IMR-90 (cell line): ENCODE results near the gene CNNM1. TPM values are rescaled to one million over a fixed set of nuclear protein-coding genes. Genes with fewer than 3 reads are reported as not detected.

Experiments used
- ATAC-seq: fragments of 200-7000 bp; cut with Tn5 transposase; 2 replicates; pipeline ENCODE4 v1.9.1; 2020; ENCODE audit warnings: low read depth, mild to moderate bottlenecking, moderate library complexity
- BruUV-seq: library from RNA; stranded (reverse); fragments of 400-500 nt; replicated peaks from 2 replicates; lab custom pipeline; 2021; lab: Mats Ljungman, UMichigan
- CTCF ChIA-PET: fragments of 300-600 bp; formaldehyde crosslinking; extraction: SDS; loops from one replicate; lab custom pipeline; 2021; ENCODE audit warnings: antibody characterized with exemption; lab: Yijun Ruan, JAX
- POLR2A ChIA-PET: fragments of 300-600 bp; sonication (Branson Sonifier 250); formaldehyde crosslinking; loops from one replicate; lab custom pipeline; 2022; ENCODE audit warnings: antibody characterized with exemption; ENCODE audit not compliant: unreplicated experiment; lab: Charles Lee
- DNase-seq: peaks from one replicate; pipeline ENCODE4 v3.0.0; 2013
- H2AFZ ChIP-seq: replicated peaks from 2 replicates; pipeline ENCODE3; 2013; ENCODE audit warnings: low read length, mild to moderate bottlenecking; ENCODE audit not compliant: poor library complexity
- H2AK5ac ChIP-seq: 2 replicates; pipeline ENCODE4 v1.6.1; 2013; ENCODE audit warnings: low read depth, low read length, inconsistent platforms
- H2AK9ac ChIP-seq: replicated peaks from 2 replicates; pipeline ENCODE3; 2013; ENCODE audit warnings: mild to moderate bottlenecking, low read depth, low read length, moderate library complexity; ENCODE audit not compliant: poor library complexity
- H2BK120ac ChIP-seq: 2 replicates; pipeline ENCODE4 v1.6.1; 2013; ENCODE audit warnings: low read depth, low read length, inconsistent platforms
- H2BK15ac ChIP-seq: 3 replicates; pipeline ENCODE4 v1.6.1; 2013; ENCODE audit warnings: low read depth, low read length, inconsistent platforms
- H2BK20ac ChIP-seq: 2 replicates; pipeline ENCODE4 v1.6.1; 2013; ENCODE audit warnings: low read depth, mild to moderate bottlenecking, inconsistent platforms, low read length, moderate library complexity
- H2BK5ac ChIP-seq: 2 replicates; pipeline ENCODE4 v1.6.1; 2013; ENCODE audit warnings: mild to moderate bottlenecking, low read depth, low read length, inconsistent platforms; ENCODE audit not compliant: poor library complexity, severe bottlenecking
- H3K14ac ChIP-seq: replicated peaks from 2 replicates; pipeline ENCODE4 v1.6.1; 2013; ENCODE audit warnings: low read depth, low read length, inconsistent platforms
- H3K18ac ChIP-seq: 2 replicates; pipeline ENCODE4 v1.6.1; 2013; ENCODE audit warnings: low read depth, low read length, control low read depth
- H3K23ac ChIP-seq: 2 replicates; pipeline ENCODE4 v1.6.1; 2013; ENCODE audit warnings: low read depth, low read length, inconsistent platforms
- H3K27ac ChIP-seq: 2 replicates; pipeline ENCODE4 v1.5.1; 2013; ENCODE audit warnings: mild to moderate bottlenecking, control low read depth, low read length; ENCODE audit not compliant: insufficient read depth
- H3K27me3 ChIP-seq: 2 replicates; pipeline ENCODE4 v1.6.1; 2013; ENCODE audit warnings: low read length; ENCODE audit not compliant: control insufficient read depth, insufficient read depth
- H3K36me3 ChIP-seq: 2 replicates; pipeline ENCODE4 v1.6.1; 2013; ENCODE audit warnings: low read length, mixed read lengths; ENCODE audit not compliant: control insufficient read depth, insufficient read depth
- H3K4ac ChIP-seq: 2 replicates; pipeline ENCODE4 v1.6.1; 2013; ENCODE audit warnings: low read depth, low read length, inconsistent platforms
- H3K4me1 ChIP-seq: 2 replicates; pipeline ENCODE4 v1.6.1; 2013; ENCODE audit warnings: low read length, mixed read lengths; ENCODE audit not compliant: control insufficient read depth, insufficient read depth
- H3K4me2 ChIP-seq: 2 replicates; pipeline ENCODE4 v1.6.1; 2013; ENCODE audit warnings: low read depth, mild to moderate bottlenecking, control low read depth, low read length, moderate library complexity
- H3K4me3 ChIP-seq: 2 replicates; pipeline ENCODE4 v1.5.1; 2013; ENCODE audit warnings: low read depth, mild to moderate bottlenecking, control low read depth, low read length, moderate library complexity; ENCODE audit not compliant: insufficient read depth
- H3K56ac ChIP-seq: 2 replicates; pipeline ENCODE4 v1.6.1; 2013; ENCODE audit warnings: low read length, inconsistent platforms; ENCODE audit not compliant: insufficient read depth; ENCODE audit errors: extremely low read depth
- H3K79me1 ChIP-seq, 2 experiments: 2 replicates each; pipeline ENCODE4 v1.6.1; 2013; ENCODE audit warnings: low read length in 2 of 2, inconsistent platforms in 1 of 2, low read depth in 1 of 2
- H3K9ac ChIP-seq: 2 replicates; pipeline ENCODE4 v1.6.1; 2013; ENCODE audit warnings: low read depth, low read length, control low read depth
- H3K9me1 ChIP-seq: 2 replicates; pipeline ENCODE4 v1.6.1; 2013; ENCODE audit warnings: low read length, inconsistent platforms; ENCODE audit not compliant: insufficient read depth
- H3K9me3 ChIP-seq: 2 replicates; pipeline ENCODE4 v1.6.1; 2013; ENCODE audit warnings: low read length; ENCODE audit not compliant: control insufficient read depth, insufficient read depth
- H4K20me1 ChIP-seq: 2 replicates; pipeline ENCODE4 v1.6.1; 2013; ENCODE audit warnings: low read length, inconsistent platforms; ENCODE audit not compliant: insufficient read depth
- H4K5ac ChIP-seq: 2 replicates; pipeline ENCODE4 v1.6.1; 2013; ENCODE audit warnings: mild to moderate bottlenecking, low read depth, low read length, control low read depth
- H4K8ac ChIP-seq, 2 experiments: 2 replicates each; pipeline ENCODE4 v1.6.1; 2013; ENCODE audit warnings: low read depth in 2 of 2, low read length in 2 of 2, control low read depth in 1 of 2, inconsistent platforms in 1 of 2
- H4K91ac ChIP-seq: 2 replicates; pipeline ENCODE4 v1.6.1; 2013; ENCODE audit warnings: low read depth, low read length, inconsistent platforms; ENCODE audit not compliant: insufficient read depth
- CEBPB ChIP-seq: IDR thresholded peaks from 2 replicates; pipeline ENCODE4 v1.6.1; 2012; ENCODE audit warnings: low read depth, low read length, improper control_type of control experiment
- CHD1 ChIP-seq: IDR thresholded peaks from 2 replicates; pipeline ENCODE4 v1.6.1; 2012; ENCODE audit warnings: low read depth, low read length, improper control_type of control experiment
- ELK1 ChIP-seq: fragments of 150-350 bp; IDR thresholded peaks from 2 replicates; pipeline ENCODE4 v1.6.1; 2016; ENCODE audit warnings: low read depth, mild to moderate bottlenecking, low read length, moderate library complexity, borderline replicate concordance
- MAFK ChIP-seq: IDR thresholded peaks from 2 replicates; pipeline ENCODE4 v1.6.1; 2012; ENCODE audit warnings: low read depth, low read length, improper control_type of control experiment
- MAZ ChIP-seq: IDR thresholded peaks from 2 replicates; pipeline ENCODE4 v1.6.1; 2012; ENCODE audit warnings: low read depth, mild to moderate bottlenecking, low read length, improper control_type of control experiment, moderate library complexity, borderline replicate concordance
- MXI1 ChIP-seq: IDR thresholded peaks from 2 replicates; pipeline ENCODE4 v1.6.1; 2012; ENCODE audit warnings: low read depth, mild to moderate bottlenecking, low read length, moderate library complexity, borderline replicate concordance
- POLR2A ChIP-seq: IDR thresholded peaks from 2 replicates; pipeline ENCODE4 v1.6.1; 2012; ENCODE audit warnings: mild to moderate bottlenecking, low read depth, low read length
- RAD21 ChIP-seq: IDR thresholded peaks from 2 replicates; pipeline ENCODE4 v1.6.1; 2012; ENCODE audit warnings: low read length, improper control_type of control experiment
- WGBS, 2 experiments: methylation state at CpG; one replicate each; pipeline versions ENCODE4 v1.1.5 to v1.1.7; 2013; ENCODE audit warnings: missing lambda C conversion rate in 2 of 2; ENCODE audit not compliant: insufficient read length in 1 of 2; ENCODE audit errors: extremely low coverage in 2 of 2; 5-methylcytosine and 5-hydroxymethylcytosine counted together
- dilution Hi-C: fragments of 300-500 bp; cut with HindIII; formaldehyde crosslinking; loops from one replicate; pipeline ENCODE4 v1.14.3; 2018; ENCODE audit warnings: low sequenced_read_pairs; ENCODE audit not compliant: unreplicated experiment
- in situ Hi-C: fragments of 300-500 bp; cut with MboI; formaldehyde crosslinking; loops from 3 replicates; pipeline ENCODE4 v1.14.3; 2019; ENCODE audit warnings: low sequenced_read_pairs, inconsistent platforms, mixed read lengths
- intact Hi-C: fragments of 100-400 bp; cut with micrococcal nuclease; formaldehyde crosslinking; loops from 2 replicates; pipeline ENCODE4 v1.10.0; 2022
- polyA plus RNA-seq, 3 experiments: library from polyadenylated mRNA; depleted of rRNA; stranded (reverse); fragments of >200 nt; gene quantifications; 2 replicates each; pipeline ENCODE4 v1.2.3, GENCODE V29; 2012; ENCODE audit warnings: low replicate concordance in 1 of 3
- total RNA-seq: library from RNA; depleted of rRNA; stranded (reverse); fragments of >200 nt; gene quantifications from 2 replicates; pipeline ENCODE4 v1.2.3, GENCODE V29; 2012

CNNM1 gene
- total and polyA plus RNA-seq, 2 of the 4 experiments (the other 2 are of a cell fraction), result 0.18 to 0.39 TPM

DNA sequence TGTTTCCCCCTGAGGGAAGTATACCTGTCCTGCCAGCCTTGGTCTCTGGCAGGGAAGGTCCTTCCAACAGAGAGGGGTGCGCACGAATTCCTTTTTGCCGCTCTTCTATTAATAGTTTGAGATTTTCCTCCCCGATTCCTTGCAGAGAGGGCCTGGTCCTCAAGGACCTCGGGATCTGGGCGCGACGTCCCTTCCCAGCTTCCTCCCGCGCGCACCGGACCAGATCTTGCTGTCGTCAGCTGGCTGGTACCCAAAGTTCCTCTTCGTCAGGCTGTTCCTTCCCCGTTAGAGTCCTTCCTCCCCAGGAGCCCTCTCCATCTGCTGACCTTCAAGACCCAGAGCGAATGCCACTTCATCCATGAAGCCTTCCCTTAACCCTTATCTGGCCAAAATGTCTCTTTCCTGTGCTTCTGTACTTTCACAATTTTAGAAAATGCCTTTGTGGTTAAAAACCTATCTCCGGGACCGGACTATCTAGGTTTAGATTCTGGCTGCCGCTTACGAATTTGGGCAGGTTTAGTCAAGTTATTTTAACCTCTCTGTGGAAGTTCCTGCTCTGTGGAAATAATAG lies 102.1 kb downstream of the CNNM1 start (continued):
- no peak for TF ChIP-seq ELK1

DNA sequence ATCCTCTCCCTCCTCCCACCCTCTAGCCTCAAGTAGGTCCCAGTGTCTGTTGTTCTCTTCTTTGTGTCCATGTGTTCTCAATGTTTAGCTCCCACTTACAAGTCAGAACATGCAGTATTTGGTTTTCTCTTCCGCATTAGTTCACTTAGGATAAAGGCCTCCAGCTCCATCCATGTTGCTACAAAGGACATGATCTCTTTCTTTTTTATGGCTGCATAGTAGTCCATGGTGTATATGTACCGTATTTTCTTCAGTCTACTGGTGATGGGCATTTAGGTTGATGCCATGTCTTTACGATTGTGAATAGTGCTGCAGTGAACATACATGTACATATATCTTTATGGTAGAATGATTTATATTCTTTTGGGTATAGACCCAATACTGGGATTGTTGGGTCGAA lies 102.9 kb downstream of the CNNM1 start:
- H2AK9ac ChIP-seq, result no peak overlapping the region
- H3K23ac ChIP-seq, result no peak overlapping the region
- H3K9me1 ChIP-seq, result no peaks in the 10 kb centered on the region; the same call in 1 of the 2 replicates
- ChIA-PET CTCF (interaction anchor here (0.9 kb wide), 1 partner anchor 129 kb away, joined by 3 read pairs; no protein-coding TSS in a partner anchor), POLR2A (no interaction called here)
- H3K18ac ChIP-seq, result no peak overlapping the region
- TF ChIP-seq RAD21, result no peak
- no peak for TF ChIP-seq MXI1
- TF ChIP-seq MAFK, result no peak
- no peak for TF ChIP-seq CHD1
- no peak for TF ChIP-seq MAZ
- TF ChIP-seq CEBPB, result no peak
- no peak for TF ChIP-seq POLR2A
- H3K4ac ChIP-seq, result no peak overlapping the region
- H4K91ac ChIP-seq, result no peak overlapping the region
- H2BK120ac ChIP-seq, result no peak overlapping the region
- no peak overlapping the region for H3K14ac ChIP-seq
- no peak overlapping the region for H2BK5ac ChIP-seq
- H3K4me3 ChIP-seq, result no peak overlapping the region
- H3K27ac ChIP-seq, result no peak overlapping the region
- H4K8ac ChIP-seq, result no peak overlapping the region
- H3K79me1 ChIP-seq, result peaks cover 14 to 47% of the 10 kb centered on the region in 2 experiments
- peaks cover 2% of the 10 kb centered on the region; the same call in 1 of the 2 replicates for H3K4me1 ChIP-seq
- no peaks in the 10 kb centered on the region for H4K20me1 ChIP-seq
- BruUV-seq, result TSS peak; percentile 50
- H2BK15ac ChIP-seq, result no peak overlapping the region
- WGBS, 2 experiments, result no CpG with 5 or more reads among the region's 4 CpGs
- H4K5ac ChIP-seq, result no peak overlapping the region
- H2AFZ ChIP-seq, result no peak overlapping the region
- H3K9me3 ChIP-seq, result no peaks in the 10 kb centered on the region
- H3K56ac ChIP-seq, result no peak overlapping the region
- no peaks in the 10 kb centered on the region for H3K27me3 ChIP-seq
- H2BK20ac ChIP-seq, result no peak overlapping the region
- ATAC-seq (no peak), DNase-seq (no peak)
- H3K4me2 ChIP-seq, result no peak overlapping the region
- H3K36me3 ChIP-seq, result 0 out of 2 replicates have a peak, but pooled peaks cover 1% of the 10 kb centered on the region
- in situ Hi-C loops, result loop anchor here (5.0 to 10.0 kb wide), 2 partner anchors 180 to 283 kb away; no protein-coding TSS in a partner anchor
- no peak overlapping the region for H2AK5ac ChIP-seq
- intact Hi-C loops, result loop anchor here (5.0 kb wide), 1 partner anchor 280 kb away; no protein-coding TSS in a partner anchor
- H3K9ac ChIP-seq, result no peak overlapping the region
- dilution Hi-C loops, result no loop called here
